IPS-NIHi11 (cell line): Measurements from ENCODE around the gene GPRIN1.
"Not testable (repeated sequence)": the region's sequence is repeated elsewhere in the genome, so short reads cannot be mapped to it uniquely, and the experiment has no call there.

Source experiments
- DNase-seq: peaks from one replicate; pipeline ENCODE4 v3.0.0; 2012; ENCODE audit warnings: mixed read lengths, low spot score

The GPRIN1 gene

DNA sequence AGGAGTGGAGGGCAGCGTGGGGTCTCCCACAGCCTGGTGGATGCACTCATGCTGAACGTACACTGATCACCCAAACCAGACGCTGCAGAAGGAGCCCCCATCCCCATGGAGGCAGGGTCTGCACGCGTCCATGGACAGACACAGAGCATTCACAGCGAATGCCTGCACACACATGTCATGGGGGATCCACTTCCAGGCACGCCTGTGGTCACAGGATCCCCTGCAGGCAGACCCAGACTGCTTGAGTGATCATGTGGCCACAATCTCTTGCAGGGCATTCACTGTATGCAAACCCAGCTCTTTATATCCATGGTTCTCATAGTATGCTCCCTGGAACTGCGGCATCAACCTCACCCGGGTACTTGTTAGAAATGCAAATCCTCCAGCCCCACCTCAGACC, 15.0 kb upstream of the GPRIN1 start:
- no peak for DNase-seq

DNA sequence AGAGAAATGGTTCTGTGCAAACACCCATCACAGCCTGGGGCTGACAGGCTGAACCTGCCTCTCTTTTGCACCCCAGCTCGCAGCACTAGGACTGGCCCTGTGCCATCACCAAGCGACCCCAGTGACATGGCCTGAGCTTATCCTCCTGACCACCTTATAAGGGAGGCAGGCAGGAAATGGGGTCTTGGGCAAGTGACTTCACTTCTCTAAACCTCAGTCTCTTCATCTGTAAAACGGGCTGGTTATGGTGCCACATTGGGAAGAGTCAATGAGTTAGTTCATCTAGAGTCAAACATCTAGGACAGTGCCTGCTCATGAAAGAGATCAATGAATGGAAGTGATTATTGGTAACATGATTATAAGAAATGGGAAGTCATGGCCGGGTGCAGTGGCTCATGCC, 14.2 kb upstream of the GPRIN1 start:
- DNase-seq = no peak

DNA sequence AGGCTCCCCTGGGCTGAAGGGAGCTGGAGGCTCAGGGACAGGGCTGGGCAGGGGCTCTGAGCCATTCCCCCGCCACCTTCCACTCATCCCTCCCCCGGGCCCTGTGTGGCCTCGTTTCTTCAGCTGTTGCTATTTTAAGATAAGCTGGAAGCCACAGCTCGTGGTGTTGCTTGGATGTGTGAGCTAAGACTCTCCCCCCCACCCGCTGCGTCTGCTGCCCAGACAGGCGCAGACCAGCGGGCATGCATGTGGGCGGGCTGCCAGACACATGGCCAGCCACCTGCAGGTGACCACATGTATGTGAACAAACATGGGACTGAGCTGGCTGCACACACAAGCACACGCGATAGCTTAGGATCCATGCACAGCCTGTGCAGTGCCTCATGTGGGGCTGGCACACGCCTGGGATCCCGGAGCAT, 11.7 kb upstream of the GPRIN1 start:
- DNase-seq = no peak

DNA sequence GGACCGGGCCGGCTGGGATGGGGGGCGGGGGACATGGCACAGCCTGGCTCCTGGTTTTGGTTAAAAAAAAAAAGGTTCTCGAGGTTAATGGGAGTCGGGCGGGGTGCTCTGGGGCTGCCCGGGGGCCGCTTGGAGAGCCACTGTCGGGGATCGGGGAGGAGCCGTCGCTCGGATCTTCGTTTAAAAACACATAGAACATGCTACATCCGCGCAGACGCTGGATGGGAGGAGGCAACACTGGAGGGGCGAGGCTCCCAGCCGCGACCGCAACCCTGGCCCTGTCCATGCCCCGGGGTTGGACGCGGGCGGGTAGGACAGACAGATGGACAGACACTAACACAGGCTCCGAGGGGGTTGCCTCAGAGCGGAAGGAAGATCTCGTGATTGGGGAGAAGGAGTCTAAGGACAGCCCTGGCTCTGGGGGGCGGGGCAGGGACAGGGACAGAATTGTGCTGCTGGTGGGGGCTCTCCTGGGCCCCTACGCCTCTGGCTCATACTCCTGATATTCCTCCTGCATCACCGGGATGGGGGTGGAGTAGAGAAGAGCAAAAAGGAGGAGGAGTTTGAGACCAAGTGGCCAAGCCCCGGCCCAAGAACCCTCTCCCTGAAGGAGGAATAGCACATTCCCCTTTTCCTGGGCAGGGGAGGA, 10.5 kb upstream of the GPRIN1 start:
- peak; percentile 37 for DNase-seq

DNA sequence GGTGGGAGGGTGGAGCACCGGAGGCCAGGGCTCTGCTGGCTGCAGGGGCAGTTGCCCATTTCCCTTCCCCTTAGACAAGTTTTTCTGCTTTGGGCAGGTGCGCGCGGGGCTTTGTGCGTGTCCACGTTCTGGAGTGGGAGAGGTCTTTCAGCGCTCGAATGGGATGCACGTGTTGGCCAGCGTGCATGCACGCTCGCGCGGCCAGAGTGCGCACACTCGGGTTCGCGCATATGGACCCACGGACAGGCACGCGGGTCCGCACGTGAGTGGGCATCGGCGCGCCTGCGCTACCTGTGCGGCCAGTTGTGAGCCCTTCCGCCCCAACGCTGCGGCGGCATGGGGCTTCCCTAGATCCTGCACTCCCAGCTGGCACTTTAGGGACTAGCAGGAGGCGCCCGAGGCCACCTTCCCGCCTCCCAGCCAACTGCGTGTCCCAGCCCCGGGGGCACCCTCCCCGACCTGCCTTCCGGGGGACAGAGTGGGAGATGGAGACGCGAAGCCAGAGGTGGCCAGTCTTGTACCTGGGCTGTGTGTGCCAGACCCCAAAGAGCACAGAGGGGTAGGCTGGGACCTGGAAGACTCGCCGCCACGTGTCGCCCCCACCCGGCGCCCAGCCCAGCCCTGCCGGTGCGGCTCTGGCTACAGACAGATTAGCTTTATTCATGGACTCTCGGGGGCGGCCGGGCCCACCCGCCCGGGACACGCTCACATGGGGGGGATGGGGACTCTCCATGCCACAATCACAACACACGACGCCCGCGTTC, 9.8 kb upstream of the GPRIN1 start:
- peak; percentile 52 for DNase-seq

DNA sequence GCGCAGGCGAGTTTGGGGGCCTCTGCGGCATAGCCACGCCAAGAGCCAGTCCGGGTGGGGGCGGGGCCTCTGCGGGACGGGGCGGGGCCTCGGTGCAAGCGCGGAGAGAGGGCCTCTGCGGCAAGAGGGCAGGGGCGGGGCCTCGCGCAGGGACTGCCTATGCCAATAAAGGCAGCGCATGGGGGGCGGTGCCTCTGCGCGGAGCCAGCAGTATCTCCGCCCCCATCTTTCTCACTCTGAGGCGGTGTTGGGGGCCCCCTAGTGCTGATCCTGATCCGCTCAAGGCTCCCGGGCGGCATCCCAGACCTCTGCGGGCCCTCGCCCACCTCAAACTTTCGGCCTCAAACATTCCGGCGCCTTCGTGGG, 9.2 kb upstream of the GPRIN1 start:
- peak; percentile 99 for DNase-seq

DNA sequence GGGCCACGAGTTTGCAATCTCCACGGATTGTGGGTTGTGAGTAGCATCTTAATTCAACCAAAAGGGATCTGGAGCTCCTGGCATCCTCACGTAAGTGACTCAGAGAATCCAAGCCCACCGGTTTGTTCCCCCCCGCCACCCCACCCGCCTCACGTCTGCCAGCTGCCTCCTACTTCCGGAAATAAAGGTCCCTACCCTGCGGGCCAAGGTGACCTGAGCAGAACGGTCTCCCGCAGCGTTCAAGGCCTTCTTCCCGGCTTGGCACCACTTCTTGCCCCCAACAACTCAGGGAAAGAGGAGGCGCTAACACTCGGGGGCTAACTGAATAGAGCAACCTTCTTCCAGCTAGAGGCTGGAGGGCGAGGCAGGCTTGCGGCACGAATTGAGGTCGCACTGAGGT, 8.8 kb upstream of the GPRIN1 start:
- DNase-seq = no peak

DNA sequence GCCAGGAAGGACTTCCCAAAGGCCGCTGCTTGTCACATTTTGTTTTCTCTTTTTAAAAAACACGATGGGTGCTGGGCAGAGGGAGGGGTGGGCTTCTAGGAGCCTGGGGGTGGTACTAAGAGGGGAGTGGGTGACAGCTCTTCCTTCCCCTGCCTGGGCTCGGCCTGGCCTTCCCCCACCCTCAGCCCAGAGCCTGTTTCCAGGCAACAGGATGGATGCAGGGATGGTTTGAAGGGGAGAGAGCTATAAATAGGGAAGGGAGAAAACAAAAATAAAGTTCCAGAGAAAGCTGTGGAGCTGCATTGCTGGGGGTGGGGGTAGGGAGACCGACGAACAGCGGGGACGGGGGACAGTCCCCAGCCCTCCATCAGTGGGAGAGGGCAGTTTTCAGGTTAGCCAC, 6.6 kb upstream of the GPRIN1 start:
- DNase-seq = no peak

DNA sequence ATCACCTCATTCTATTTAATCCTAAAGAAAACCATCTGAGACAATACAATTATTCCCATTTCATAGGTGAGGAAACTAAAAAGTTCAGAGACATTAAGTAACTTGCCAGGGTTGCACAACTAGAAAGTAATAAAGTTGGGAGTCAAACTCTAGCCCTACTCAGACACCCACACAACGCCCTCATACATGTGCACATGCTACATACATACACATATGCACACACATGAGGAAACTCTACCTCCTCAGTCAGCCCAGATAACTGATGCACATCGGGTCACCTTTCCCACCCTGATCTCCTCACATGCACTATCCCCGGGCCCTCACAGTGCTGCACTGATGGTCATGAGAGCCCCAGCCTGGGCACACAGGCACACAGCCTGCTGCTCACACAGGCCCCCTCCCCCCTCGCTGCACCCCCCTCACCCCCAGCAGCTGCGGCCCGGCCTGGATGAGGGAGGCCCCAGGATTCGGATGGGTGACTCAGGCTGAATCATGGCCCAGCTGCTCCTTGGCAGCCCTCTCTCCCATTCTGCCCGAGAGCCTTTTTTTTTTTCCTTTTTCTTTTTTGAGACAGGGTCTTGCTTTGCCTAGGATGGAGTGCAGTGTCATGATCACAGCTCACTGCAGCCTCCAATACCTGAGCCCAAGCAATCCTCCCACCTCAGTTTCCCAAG, 5.0 kb upstream of the GPRIN1 start:
- DNase-seq = no peak

DNA sequence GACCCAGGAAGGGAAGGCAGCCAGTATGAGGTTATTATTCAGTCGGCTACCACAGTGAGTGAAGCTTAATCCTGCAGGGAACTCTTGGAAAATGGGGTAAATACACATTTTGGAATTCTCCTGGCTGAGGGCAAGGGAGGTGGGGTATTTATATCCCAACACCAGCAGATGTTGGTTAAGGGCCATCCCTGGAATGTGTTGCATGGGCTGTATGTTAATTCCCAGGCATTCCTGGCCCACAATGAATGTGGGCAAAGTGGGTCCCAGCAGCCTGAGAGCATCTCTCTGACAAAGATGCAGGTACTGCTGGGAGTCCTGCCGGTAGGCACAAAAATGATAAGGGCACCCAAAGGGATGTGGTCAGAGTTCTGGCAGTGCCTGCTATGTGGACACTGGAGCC, 2.9 kb upstream of the GPRIN1 start:
- DNase-seq = no peak

DNA sequence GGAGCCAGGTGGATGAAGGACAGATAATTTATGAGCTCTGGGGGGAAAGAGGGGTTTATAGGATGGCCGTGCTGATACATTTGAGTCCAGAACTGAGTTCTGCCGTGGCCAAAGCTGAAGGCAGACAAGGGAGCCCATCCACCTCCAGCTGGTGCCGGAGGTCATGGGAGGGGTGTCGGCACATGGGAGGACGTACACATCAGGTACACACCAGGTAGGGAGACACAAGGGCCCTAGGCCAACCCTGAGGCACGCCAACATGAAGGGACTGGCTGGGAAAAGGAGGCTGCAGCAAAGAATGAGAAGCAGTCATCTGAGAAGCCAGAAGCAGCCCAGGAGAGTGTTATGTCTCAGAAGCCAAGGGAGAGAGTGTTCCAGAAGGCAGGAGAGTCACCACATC, 2.1 kb upstream of the GPRIN1 start:
- DNase-seq = no peak

DNA sequence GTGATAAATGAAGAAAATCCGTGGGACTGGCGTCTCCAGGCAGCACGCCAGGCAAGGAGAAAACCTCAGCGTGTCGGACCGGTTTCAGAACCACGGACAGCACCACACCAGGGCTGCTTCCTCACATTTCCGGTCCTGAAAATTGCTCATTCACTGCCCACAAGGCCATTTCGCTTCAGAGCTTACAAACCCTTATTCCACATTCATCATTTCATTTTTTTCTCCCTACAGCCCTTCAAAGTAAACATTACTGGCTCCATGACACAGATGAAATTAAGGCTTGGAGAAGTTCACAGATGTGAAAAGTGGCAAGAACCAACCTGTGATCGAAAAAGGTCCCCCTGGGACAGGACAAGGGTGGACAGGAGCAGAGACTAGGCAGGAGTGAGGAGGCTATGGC, 1.5 kb upstream of the GPRIN1 start:
- peak; percentile 71 for DNase-seq

DNA sequence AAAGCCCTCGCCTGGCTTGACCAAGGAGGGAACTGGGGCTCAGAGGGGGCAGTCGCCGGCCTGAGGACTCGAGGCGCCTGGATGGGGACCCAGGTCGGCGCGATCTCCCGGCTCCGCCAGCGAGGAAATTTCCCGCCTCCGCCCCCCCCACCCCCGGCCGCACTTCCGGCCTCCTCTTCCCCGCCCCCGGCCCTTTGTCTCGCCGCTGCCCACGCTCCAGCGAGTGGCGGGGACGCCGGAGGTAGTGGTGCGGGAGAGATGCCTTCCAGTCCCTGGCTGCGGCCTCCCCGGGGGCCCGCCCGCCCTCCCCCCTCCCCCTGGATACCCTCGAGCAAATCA, 448 bp upstream of the GPRIN1 start:
- no peak for DNase-seq

DNA sequence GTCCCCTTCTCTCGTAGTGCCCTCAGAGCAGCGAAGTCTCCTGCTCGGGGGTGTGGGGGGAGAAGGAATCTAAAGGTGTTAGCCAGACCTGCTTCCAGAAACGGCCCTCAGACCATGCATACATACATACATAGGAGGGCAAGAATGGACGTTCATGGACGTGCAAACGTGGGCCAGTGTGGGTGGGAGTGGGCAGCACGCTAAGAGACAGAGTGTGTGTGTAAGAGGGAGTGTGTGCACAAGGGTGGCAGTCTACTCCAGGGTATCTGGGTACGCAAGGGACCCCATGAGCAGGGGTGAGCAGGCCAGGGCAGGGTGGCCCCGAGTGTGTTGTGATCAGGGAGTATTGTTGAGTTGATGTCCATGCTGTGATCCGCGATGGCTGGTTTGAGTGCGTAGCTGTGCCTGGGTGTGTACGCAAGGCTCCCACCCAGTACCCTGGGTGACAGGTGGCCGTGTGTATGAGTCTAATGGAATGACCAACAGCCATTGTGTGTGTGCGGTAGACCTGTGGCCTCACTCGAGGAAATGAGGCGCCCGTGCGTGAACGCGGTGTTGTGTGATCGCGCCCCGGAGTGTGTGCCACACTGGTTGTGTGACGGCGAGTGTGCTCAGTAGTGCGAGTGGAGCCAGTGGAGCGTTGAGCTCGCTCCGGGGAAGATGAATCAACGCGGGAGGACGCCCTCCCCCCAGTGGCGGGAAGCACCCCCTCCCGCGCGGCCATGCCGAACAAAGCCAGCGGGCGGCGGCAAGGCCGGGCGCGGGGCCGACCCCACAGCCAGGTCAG, 826 bp downstream of the GPRIN1 start:
- DNase-seq = no peak

DNA sequence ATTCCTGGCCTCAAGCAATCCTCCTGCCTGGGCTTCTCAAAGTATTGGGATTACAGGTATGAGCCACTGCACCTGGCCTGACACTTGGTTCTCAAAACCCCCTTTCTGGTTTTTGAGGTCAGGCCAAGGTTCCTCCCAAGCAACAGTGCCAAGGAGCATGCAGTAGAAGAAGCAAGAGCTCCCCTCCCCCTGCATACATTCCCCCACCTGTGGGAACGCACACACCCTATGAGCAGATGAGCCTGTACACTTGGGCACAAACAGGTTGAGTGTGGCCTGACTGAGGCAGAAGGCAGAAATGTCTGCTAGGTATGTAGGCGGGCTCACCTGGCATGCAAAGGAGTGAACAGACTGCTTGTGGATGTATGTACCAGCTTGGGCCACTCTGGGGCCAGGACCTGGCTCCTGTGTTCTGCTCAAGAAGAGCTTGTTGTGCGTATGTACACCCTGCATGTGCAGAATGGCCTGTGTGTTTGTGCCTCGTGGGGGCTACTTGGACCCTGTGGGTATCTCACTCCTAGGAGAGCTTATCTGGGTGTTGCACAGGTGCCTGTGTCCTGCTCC, 1.7 kb downstream of the GPRIN1 start:
- DNase-seq = no peak

DNA sequence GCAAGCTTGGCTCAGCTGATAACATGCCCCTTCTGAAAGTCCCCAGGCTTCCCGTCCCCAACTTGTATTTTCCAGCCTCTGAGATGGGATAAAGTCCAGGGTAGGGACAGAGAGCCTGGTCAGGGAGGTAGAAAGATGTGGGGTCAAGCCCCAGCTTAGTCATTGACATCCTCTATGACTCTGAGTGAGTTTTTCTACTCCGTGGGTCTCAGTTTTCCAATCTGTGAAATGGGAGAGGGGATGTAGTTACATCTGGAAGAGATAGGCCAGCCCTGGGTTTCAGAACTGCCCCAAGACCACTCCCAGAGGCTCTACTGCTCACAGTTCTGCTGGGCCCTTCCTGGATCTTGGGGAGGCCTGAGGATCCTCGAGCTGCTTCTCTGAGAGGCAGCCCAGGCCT, 3.1 kb downstream of the GPRIN1 start:
- no peak for DNase-seq

DNA sequence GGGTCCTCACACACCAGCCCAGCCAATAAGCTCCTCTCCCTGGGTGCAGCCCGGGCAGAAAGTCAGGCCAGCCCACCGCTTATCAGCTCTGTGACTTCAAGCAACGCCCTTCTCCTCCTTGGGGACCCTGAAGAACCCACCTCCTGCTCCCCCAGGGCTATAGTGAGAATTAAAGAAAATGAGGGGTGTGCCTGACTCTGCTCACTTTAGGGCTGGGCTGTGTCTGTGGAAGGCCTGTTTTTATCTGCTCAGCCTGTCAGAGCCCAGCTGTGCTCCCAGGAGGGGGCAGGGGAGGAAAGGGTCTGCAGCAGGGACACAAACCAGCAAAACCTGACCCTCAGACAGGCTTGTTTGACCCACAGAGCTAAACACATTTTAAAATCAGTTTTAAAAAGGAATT, 3.9 kb downstream of the GPRIN1 start:
- DNase-seq = no peak

DNA sequence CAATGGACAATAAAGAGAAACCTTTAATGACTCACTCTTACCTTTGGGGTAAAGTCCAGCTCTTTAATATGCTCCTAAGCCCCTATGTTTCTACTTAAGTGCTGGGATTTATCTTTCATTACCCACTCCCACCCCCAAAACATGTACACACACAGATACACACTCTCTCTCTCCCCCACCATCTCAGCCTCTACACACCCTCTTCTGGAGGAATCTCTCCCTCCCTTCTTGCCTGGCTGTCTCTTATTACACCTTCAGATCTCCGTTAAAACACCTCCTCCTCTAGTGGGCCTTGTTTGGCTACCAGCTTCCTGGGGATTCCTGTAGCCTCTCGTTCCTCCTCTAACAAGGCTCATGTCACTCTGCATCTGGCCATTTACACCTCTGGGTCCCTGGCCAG, 6.9 kb downstream of the GPRIN1 start:
- DNase-seq = no peak

DNA sequence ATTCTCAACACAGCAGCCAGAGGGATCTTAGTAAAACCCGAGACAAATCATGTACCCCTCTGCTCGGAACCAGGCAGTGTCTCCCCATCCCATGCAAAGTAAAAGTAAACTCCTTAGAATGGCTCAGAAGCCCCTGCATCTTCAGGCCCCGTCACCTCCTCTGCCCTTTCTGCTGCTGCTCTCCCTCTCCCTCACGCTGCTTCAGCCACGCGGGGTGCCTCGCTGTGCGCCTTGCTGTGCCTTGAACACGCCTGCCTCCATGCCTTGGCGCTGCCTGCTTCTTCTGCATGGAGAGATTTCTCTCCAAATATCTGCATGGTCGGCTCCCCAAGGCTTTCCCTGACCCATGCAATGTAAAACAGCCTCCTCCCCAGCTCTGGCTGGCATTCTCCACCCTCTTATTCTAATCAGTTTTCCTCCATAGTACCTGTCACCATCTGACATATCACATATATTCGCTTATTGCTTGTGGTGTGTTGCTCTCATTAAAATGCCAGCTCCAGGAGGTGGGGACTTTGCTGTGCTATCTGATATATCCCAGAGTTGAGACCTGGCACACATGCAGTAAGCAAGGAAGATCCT, 8.0 kb downstream of the GPRIN1 start:
- no peak for DNase-seq

DNA sequence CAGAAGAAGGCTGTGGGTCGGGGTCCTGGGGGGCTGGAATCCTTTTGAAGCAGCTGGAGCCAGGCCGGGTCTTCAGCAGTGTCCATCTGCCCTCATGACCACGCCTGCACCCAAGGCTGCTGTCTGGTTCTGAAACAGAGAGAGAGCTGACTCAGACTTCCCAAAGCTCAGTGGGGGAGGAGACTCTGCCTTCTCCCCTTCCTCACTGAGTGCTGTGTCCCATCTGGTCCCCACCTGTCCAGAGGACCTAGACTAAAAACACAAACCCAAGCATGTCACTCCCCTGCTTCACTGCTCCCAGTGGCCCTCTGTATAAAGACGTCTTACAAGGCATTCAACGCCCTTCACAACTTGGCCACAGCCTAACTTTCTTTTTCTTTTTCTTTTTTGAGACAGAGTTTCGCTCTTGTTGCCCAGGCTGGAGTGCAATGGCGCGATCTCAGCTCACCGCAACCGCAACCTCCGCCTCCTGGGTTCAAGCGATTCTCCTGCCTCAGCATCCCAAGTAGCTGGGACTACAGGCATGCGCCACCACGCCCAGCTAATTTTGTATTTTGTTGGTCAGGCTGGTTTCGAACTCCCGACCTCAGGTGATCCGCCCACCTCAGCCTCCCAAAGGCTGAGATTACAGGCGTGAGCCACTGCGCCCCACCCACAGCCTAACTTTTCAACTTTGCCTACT, 10.1 kb downstream of the GPRIN1 start:
- not testable (repeated sequence) for DNase-seq
